SK-N-SH (cell line): Measurements from ENCODE around the gene OLAH. TPM values are rescaled to one million over a fixed set of nuclear protein-coding genes. Genes with fewer than 3 reads are reported as not detected.
"Not testable (repeated sequence)": the region's sequence is repeated elsewhere in the genome, so short reads cannot be mapped to it uniquely, and the experiment has no call there.

Experiments
- CTCF ChIA-PET: fragments of 300-600, 350-600 bp; formaldehyde crosslinking; extraction: SDS; loops from one replicate; lab custom pipeline; 2021; lab: Yijun Ruan, JAX
- POLR2A ChIA-PET: fragments of 350-600 bp; sonication (Branson Sonifier 250); formaldehyde crosslinking; extraction: SDS; loops from one replicate; lab custom pipeline; 2020; ENCODE audit warnings: antibody characterized with exemption, inconsistent platforms; lab: Yijun Ruan, JAX
- DNase-seq: peaks from one replicate; pipeline ENCODE4 v3.0.0; 2012
- H2AFZ ChIP-seq: fragments of 200-600 bp; sonication (generic); 2 replicates; pipeline ENCODE4 v1.8.1; 2016; ENCODE audit warnings: antibody characterized with exemption, mild to moderate bottlenecking, low read depth
- H3F3A ChIP-seq: fragments of 200-600 bp; sonication (generic); replicated peaks from 2 replicates; pipeline ENCODE3; 2016; ENCODE audit warnings: antibody characterized with exemption, mild to moderate bottlenecking; ENCODE audit not compliant: insufficient read depth
- H3K27ac ChIP-seq, 2 experiments: fragments of 200-500 bp in 1 of 2; fragments of 200-600 bp in 1 of 2; sonication (Bioruptor generic) in 1 of 2; sonication (generic), shearing (Covaris generic) in 1 of 2; 2 replicates each; pipeline versions ENCODE4 v1.5.1 to v1.6.1; 2014 to 2016; ENCODE audit warnings: low read depth in 2 of 2, inconsistent platforms in 1 of 2, low read length in 1 of 2, mild to moderate bottlenecking in 1 of 2, mixed read lengths in 1 of 2
- H3K27me3 ChIP-seq: fragments of 200-600 bp; sonication (generic), shearing (Covaris generic); 2 replicates; pipeline ENCODE4 v1.6.1; 2016; ENCODE audit warnings: mixed run types; ENCODE audit not compliant: insufficient read depth
- H3K36me3 ChIP-seq, 2 experiments: fragments of 200-500 bp in 1 of 2; fragments of 200-600 bp in 1 of 2; sonication (Bioruptor generic) in 1 of 2; sonication (generic) in 1 of 2; replicated peaks in 1 of 2; 2 replicates each; pipeline versions ENCODE3 to v1.5.1; 2014 to 2016; ENCODE audit warnings: low read length in 1 of 2, mild to moderate bottlenecking in 1 of 2; ENCODE audit not compliant: insufficient read depth in 2 of 2, control insufficient read depth in 1 of 2
- H3K4me1 ChIP-seq, 2 experiments: fragments of 200-500 bp in 1 of 2; fragments of 200-600 bp in 1 of 2; sonication (Bioruptor generic) in 1 of 2; sonication (generic), shearing (Covaris generic) in 1 of 2; 2 replicates each; pipeline versions ENCODE4 v1.5.1 to v1.6.1; 2014 to 2016; ENCODE audit warnings: low read depth in 1 of 2, low read length in 1 of 2, mixed run types in 1 of 2; ENCODE audit not compliant: insufficient read depth in 2 of 2, control insufficient read depth in 1 of 2
- H3K4me2 ChIP-seq: fragments of 200-600 bp; sonication (generic), shearing (Covaris generic); 2 replicates; pipeline ENCODE4 v1.6.1; 2017; ENCODE audit warnings: mixed run types
- H3K4me3 ChIP-seq, 2 experiments: fragments of 200-500 bp in 1 of 2; fragments of 200-600 bp in 1 of 2; sonication (Bioruptor generic) in 1 of 2; sonication (generic), shearing (Covaris generic) in 1 of 2; 2 replicates each; pipeline versions ENCODE4 v1.5.1 to v1.8.1; 2014 to 2016; ENCODE audit warnings: low read depth in 2 of 2, inconsistent platforms in 1 of 2, low read length in 1 of 2, mild to moderate bottlenecking in 1 of 2, mixed read lengths in 1 of 2, moderate library complexity in 1 of 2
- H3K79me2 ChIP-seq: fragments of 200-600 bp; sonication (generic); 2 replicates; pipeline ENCODE4 v1.8.1; 2017; ENCODE audit warnings: mild to moderate bottlenecking; ENCODE audit not compliant: insufficient read depth
- H3K9ac ChIP-seq: fragments of 200-600 bp; sonication (generic); 2 replicates; pipeline ENCODE4 v1.6.1; 2017; ENCODE audit warnings: mixed run types
- H3K9me2 ChIP-seq: fragments of 200-600 bp; sonication (generic); 2 replicates; pipeline ENCODE4 v1.6.1; 2017; ENCODE audit warnings: mixed run types
- H3K9me3 ChIP-seq: fragments of 200-600 bp; sonication (generic); 2 replicates; pipeline ENCODE4 v1.6.1; 2017; ENCODE audit warnings: mixed run types, mild to moderate bottlenecking, moderate library complexity
- H4K20me1 ChIP-seq: fragments of 200-600 bp; sonication (generic); 2 replicates; pipeline ENCODE4 v1.6.1; 2017; ENCODE audit warnings: mild to moderate bottlenecking, mixed run types; ENCODE audit not compliant: insufficient read depth
- YY1 ChIP-seq: IDR thresholded peaks from 2 replicates; pipeline ENCODE4 v1.4.0; 2012; ENCODE audit warnings: low read depth, mild to moderate bottlenecking
- WGBS: methylation state at CpG from one replicate; pipeline ENCODE4 v1.1.6; 2017; ENCODE audit warnings: low lambda C conversion rate; 5-methylcytosine and 5-hydroxymethylcytosine counted together
- polyA plus RNA-seq, 3 experiments: library from polyadenylated mRNA; depleted of rRNA; stranded (reverse); fragments of >200 nt; gene quantifications; 2 replicates each; pipeline ENCODE4 v1.2.3, GENCODE V29; 2012

OLAH gene
- polyA plus RNA-seq, 1 of the 3 experiments (the other 2 are of a cell fraction): not detected

GRCh38 chr10:15024017-15025004 is 19.4 kb upstream of the OLAH start:
- H4K20me1 ChIP-seq, H2AFZ ChIP-seq, H3K27ac ChIP-seq, H3K4me1 ChIP-seq, POLR2A ChIA-PET, H3K4me3 ChIP-seq, H3K79me2 ChIP-seq, CTCF ChIA-PET, H3F3A ChIP-seq, H3K36me3 ChIP-seq, H3K4me2 ChIP-seq, H3K9me2 ChIP-seq, H3K9ac ChIP-seq, DNase-seq, H3K9me3 ChIP-seq, H3K27me3 ChIP-seq: not testable (repeated sequence)
- 79% methylated on average over 14 of the region's 17 CpGs for WGBS

- H3K27me3 ChIP-seq, H3K4me1 ChIP-seq, H3K4me3 ChIP-seq, H3K9me2 ChIP-seq, H3F3A ChIP-seq, H3K9me3 ChIP-seq, DNase-seq, H3K79me2 ChIP-seq, H3K36me3 ChIP-seq, H3K27ac ChIP-seq, POLR2A ChIA-PET, H2AFZ ChIP-seq, H3K4me2 ChIP-seq, H3K9ac ChIP-seq, H4K20me1 ChIP-seq: not testable (repeated sequence)
- CTCF ChIA-PET: interaction anchor here (0.6 kb wide), 1 partner anchor 638 kb away, joined by 3 read pairs; no protein-coding TSS in a partner anchor
- WGBS: 94% methylated on average over 6 of the region's 6 CpGs
These were observed 18.7 kb upstream of the OLAH start for GRCh38 chr10:15025040-15025439.

- Histone ChIP-seq H3K27ac (no peak overlapping the region), H2AFZ (no peak overlapping the region), H4K20me1 (no peaks in the 10 kb centered on the region), H3K4me1 (no peaks in the 10 kb centered on the region), H3K79me2 (no peaks in the 10 kb centered on the region), H3K36me3 (no peaks in the 10 kb centered on the region), H3K27me3 (no peaks in the 10 kb centered on the region), H3K4me3 (no peak overlapping the region), H3K9me3 (no peaks in the 10 kb centered on the region)
- POLR2A ChIA-PET: no interaction called here
- DNase-seq: no peak
- CTCF ChIA-PET: no interaction called here
- TF ChIP-seq YY1: no peak
- TF ChIP-seq, all 33 proteins: peak for 0
- H3K9me2 ChIP-seq: no peaks in the 10 kb centered on the region
- WGBS: 77% methylated on average over 3 of the region's 3 CpGs
- H3K4me2 ChIP-seq: no peak overlapping the region
- no peak overlapping the region for H3K9ac ChIP-seq
- H3F3A ChIP-seq: no peaks in the 10 kb centered on the region
These were observed 16.0 kb upstream of the OLAH start for GRCh38 chr10:15027741-15028140.
